Activated T-cell treated with anti-CD3 and anti-CD28 coated beads for 1 hour (primary cell): ENCODE measurements around the gene SPON2.

Source experiments
- DNase-seq: peaks from one replicate; pipeline ENCODE4 v3.0.0-alpha.2; 2020; ENCODE audit warnings: low read depth

Gene SPON2

DNA sequence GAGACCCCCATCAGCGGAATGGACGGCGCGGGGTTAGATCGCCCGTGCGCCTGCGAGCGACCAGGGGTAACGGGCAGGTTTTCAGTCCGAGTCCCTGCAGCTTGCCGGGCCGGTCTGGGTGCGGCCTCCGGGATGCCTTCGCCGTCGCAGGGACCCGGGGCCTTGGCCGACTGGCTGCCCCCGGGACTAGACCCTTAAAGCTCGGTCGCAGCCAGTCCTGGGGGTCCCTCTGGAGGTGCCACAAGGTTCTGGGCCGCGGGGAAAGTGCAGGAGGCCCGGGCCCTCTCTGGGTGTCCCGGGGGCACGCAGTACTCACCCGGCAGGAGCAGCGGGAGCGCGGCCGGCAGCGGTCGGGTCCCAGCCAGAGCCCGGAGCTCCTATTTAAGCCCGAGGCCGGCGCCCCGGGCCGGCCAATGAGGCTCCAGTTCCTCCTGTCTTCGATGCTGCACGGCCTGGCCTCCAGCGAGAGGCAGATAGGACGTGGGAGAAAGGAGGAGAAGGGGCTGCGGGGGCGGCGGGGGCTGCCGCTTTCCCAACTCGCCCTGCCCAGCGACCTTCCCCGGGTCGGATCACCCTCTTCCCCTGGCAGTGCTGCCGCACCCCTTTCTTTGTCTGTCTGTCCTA, at the start of gene SPON2:
TSS of gene SPON2 (minus strand) at position 356 of the 624 bp plus-strand sequence.
- DNase-seq = no peak

GRCh38 chr4:1221155-1221870, 48.9 kb upstream of the SPON2 start:
- no peak for DNase-seq

DNA sequence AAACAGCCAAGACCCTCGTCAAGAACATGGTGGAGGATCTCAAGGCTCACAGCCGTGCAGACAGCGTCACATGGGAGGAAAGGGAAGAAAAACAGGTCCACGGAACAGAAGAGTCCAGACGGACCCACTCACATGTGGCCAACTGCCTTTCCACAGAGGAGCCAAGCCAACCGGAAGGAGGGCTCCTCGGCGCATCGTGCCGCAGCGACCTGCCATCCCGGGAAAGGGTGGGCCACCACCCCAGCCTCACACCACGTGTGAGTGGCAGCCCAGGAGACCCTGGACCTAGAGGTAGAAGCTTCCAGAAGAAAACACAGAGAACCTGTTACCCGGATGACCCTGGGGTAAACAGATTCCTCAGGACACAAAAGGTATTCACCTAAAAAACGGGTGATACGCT, 48.2 kb upstream of the SPON2 start:
- DNase-seq = no peak

DNA sequence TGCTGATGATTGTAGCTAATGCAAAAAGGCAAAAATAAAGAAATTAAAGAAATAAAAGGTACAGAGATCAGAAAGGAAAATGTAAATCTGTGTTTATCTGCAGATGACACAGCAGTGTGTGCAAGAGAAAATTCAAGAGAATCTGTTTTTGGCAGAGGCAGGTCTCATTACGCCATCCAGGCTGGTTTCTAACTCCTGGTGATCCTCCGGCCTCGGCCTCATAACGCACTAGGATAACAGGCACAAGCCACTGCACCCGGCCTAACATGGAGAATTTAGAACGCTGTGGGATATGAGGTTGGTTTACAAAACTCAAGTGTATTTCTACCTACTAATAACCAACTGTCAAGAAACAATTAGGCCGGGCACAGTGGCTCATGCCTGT, 47.2 kb upstream of the SPON2 start:
- no peak for DNase-seq

DNA sequence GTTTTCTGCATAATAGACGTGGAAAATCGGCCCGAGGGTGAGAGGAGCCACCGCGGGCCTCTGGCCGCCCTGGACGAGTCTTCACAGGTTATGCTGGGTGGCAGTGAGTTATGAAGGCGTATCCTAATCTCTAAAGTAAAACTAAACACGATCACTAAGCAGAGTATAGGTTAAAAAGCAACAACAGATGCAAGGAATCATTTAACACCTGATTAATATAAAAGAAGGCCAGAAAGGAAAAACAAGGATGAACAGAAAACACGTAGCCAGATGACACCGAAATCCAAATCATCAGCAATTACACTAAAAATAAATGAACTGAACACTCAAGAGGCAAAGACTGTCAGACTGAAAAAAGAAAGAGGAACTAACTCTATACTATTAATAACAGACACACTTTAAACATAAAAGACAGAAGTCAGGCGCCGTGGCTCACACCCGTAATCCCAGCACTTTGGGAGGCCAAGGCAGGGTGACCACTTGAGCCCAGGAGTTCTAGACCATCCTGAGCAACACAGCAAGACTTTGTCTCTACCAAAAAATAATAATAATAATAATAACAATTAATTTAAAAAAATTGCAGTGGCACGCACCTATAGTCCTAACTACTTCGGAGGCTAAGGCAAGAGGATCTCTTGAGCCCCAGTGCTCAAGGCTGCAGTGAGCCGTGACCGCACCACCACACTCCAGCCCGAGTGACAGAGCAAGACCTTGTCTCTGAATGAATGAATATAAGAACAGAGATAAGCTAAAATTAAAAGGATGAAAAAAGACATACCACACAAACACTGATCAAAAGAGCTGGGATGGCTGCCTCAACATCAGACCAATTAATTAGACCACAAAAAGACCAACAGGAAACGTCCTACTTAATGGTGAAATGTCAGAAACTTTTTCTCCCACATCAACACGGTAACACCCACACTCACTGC, 46.5 kb upstream of the SPON2 start:
- DNase-seq = no peak

- no peak for DNase-seq
Measured at GRCh38 chr4:1217366-1217765, 45.0 kb upstream of the SPON2 start.

DNA sequence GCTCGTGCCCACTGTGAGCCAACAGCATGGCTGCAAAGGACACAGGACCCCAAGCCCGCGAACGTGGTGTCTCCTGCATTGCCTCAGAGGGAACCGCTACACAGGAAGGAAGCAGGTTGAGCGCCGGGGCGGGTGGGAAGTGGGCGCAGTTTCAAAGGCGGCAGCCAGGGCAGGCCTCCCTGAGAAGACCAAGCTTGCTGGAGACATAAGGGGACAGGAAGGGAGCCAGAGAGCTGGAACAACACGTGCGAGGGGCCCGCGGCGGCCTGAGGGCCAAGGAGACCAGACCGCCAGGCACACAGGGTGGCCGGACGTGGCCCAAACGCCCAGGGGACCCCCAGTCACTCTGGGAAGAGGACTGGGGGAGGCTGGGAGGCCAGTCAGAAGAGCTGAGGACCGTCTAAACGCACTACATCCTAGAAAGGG, 44.5 kb upstream of the SPON2 start:
- peak; percentile 55 for DNase-seq

GRCh38 chr4:1216076-1216614, 43.8 kb upstream of the SPON2 start:
- no peak for DNase-seq

DNA sequence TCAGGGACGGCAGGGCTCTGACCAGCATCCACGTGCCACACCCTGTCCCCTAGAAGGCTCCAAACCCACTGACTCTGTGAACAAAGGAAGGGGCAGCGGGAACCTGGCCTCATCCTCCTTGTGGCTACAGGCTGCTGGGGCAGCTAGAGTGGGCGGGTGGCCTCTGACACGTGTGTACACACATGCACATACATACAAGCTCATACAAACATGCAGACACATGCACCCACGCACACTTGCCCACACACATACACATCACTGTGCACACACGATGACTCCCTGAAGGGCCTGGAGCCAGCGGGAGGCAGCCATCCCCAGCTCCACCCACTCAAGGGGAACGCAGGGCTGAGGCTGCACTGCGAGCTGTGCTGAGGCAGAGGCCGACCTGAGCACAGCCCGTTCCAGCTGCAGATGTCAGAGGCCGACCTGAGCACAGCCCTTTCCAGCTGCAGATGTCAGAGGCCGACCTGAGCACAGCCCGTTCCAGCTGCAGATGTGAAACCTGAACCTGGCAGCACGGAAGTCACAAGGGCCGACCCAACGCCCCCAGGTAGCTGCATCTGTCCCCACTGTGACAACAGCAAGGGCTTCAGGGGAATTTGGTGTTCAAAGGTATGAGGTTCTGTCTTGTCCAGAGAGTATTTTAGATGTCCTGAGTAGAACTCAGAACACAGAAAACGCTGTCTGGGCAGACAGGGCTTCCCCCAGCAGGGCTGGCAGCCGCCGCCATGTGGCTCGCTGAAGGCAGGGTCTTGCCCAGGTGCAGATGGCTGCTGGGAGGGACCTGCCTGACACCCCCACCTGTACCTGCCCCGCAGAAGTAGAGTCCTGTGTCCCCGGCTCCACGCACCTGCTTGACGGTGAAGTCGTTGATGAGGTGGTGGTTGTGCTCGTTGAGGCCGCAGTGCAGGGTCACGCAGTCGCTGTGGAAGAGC, 43.0 kb upstream of the SPON2 start:
- DNase-seq = no peak

DNA sequence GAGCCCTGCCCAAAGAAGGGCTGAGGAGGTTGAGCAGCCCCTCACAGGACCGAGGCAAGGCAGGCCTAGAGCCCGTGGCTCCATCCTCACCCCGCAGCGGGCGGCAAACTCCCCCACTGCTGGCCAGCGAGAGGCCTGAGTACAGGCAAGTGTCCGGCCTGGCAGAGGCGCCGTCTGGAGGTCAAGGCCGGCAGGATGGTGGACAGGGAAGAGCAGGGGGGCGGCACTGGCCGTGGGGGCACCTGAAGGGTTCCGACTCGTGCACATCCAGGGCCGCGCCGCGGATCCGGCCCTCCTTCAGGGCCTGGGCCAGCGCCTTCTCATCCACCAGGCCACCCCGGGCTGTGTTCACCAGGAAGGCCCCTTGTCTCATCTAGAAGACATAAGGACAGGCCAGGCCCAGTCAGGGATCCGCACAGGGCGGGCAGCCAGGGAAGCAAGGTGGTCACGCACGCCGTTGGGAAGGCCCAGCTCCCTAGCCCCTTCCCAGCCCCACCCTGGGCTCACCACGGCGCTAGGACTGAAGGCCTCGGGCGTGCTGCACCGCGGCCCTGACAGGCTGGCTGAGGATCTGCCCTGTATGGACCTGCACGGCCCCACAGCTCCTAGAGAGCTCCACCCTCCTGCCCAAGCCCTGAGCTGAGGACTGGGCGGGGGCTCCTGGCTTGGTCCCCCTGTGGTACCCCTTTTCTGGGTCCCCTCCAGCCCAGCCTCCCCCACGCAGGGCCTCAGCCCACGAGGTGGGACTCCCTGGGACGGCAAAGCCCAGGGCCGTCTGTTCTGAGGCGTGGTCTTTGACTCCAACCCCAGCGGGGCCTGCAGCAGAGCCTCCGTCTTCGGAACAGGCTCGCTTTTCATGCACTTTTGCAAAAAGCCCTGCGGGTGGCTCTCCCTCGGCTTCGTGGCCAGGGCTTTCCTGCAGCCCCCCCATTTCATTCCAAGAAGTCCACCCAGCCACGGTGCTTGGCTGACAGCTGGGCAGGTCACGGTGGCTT, 42.0 kb upstream of the SPON2 start:
- DNase-seq = no peak

DNA sequence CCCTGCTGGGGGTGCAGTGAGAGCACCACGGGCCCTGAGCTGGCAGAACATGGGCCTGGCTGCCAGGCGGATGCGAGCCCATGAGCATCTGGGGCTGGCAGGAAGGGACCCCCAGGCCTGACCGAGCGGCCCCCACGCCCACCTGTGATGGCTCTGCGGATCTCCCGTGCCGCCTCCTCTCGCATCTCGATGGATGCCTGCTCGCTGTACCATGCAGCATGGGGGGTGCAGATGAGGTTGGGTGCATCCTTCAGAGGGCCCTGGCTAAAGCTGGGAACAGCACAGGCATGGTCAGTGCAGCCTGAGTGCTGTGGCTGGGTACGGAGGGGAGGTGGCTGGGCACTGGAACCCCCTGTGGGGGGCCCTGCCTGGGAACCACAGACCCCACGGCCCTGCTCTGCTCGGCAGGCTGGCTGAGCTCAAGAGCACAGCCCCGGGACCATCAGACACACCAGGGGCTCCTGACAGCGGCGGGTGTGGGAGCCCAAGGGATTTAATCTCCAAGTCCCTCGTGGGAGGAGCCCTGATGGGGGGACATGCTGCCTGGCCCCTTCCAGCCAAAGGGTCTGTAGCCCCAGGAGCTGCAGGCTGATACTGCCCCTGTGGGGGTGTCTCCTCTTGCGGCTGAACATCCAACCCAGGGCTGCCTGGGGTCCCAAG, 41.1 kb upstream of the SPON2 start:
- no peak for DNase-seq

GRCh38 chr4:1212546-1213335, 40.4 kb upstream of the SPON2 start:
- no peak for DNase-seq

GRCh38 chr4:1211891-1212545, 39.6 kb upstream of the SPON2 start:
- DNase-seq = no peak

DNA sequence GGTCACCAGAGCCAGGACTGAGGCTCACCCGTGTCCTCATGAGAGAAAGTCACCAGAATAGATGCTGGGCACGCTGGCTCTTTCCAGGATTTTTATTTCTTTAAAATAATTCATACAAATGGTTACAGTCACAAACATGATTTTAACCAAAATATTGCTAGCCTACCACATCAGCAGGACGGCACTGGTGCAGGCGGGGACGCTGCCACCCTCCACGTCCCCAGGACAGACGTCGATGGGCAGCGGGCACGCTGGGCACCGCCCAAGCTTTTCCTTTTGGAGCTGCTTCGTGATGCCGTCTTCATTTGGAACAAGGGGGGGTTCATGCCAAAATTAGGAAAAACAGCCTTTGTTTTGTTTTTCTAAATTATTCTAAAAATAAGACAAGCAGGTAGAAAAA, 39.0 kb upstream of the SPON2 start:
- no peak for DNase-seq

GRCh38 chr4:1210971-1211370, 38.6 kb upstream of the SPON2 start:
- no peak for DNase-seq

GRCh38 chr4:1210241-1210841, 38.0 kb upstream of the SPON2 start:
- DNase-seq = no peak

GRCh38 chr4:1209821-1210220, 37.4 kb upstream of the SPON2 start:
- no peak for DNase-seq
